Ecto neural progenitor cell (in vitro differentiated cells): ENCODE measurements around the gene PCDHGA8.

ENCODE experiments used
- DNase-seq: peaks from one replicate; pipeline ENCODE4 v3.0.0-alpha.2; 2018; ENCODE audit warnings: low spot score

Gene PCDHGA8

GRCh38 chr5:141434006-141434405 lies 41.6 kb downstream of the PCDHGA8 start:
- no peak for DNase-seq

GRCh38 chr5:141437221-141437620 lies 44.8 kb downstream of the PCDHGA8 start:
- DNase-seq, result no peak

GRCh38 chr5:141439411-141440141 lies 47.1 kb downstream of the PCDHGA8 start:
- DNase-seq, result no peak

- DNase-seq, result no peak
Observed at GRCh38 chr5:141440341-141440740, 47.9 kb downstream of the PCDHGA8 start.

GRCh38 chr5:141441571-141442170 lies 49.2 kb downstream of the PCDHGA8 start:
- DNase-seq, result no peak
